HTERT RPE-1 (cell line): ENCODE measurements around the gene CYP4V2.
"Not testable (repeated sequence)": the region's sequence is repeated elsewhere in the genome, so short reads cannot be mapped to it uniquely, and the experiment has no call there.

ENCODE experiments used
- in situ Hi-C: fragments of 300-500 bp; cut with MboI; formaldehyde crosslinking; loops from 4 replicates; pipeline ENCODE4 v1.14.3; 2020; ENCODE audit warnings: low sequenced_read_pairs

The CYP4V2 gene

DNA sequence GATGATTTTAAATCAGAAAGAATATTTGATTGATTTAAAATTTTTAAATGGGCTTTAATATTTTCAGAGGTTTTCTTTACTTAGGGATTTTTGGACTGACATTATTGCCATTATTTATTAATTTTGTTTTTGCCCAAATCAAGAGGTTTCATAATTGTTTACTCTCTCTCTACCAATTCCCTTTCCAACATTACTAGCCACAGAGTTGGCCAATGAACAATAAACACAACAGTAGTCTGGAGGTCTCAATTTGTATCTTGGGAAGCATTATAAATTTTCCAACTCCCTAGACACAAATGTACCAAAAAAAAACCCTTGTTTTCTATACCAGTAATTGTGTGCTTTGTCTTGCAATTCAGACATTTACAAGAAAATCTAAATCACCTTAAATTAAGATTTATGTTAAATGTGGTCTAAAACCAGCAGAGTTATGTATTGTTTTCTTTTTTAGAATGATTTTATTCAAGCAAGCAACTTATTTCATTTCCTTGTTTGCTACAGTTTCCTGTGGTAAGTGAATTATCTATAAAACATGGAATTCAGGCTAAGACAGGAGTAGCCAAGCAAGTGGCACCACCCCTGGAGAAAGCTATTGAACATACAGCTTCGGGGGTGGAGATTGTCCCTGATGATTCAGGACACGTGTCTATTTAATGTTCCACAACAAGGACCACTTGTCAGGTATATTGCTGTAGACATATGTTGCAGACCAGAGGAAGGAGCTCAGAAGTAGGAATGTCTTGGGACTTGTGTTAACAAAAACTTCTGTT is 36.6 kb downstream of the CYP4V2 start:
- in situ Hi-C loops = no loop called here

DNA sequence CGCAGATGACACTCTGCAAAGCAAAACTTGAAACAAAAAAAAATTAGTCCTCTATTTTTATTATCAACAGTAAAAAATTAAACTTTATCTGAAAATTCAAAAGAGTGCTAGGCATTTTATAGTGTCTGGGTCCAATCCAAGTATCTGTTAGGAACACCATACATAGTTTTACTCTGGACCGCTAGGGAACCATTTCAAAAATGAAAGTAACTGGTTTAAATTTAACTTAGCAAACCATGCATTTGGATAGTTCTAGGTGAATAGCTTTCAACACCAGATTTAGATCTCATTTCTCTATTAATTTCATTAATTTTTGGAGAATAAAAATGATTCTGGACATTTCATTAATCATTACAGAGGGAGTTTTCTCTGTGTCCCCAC is 37.1 kb downstream of the CYP4V2 start:
- in situ Hi-C loops = no loop called here

- in situ Hi-C loops = no loop called here
Observed at GRCh38 chr4:186234367-186234766, 43.0 kb downstream of the CYP4V2 start.

DNA sequence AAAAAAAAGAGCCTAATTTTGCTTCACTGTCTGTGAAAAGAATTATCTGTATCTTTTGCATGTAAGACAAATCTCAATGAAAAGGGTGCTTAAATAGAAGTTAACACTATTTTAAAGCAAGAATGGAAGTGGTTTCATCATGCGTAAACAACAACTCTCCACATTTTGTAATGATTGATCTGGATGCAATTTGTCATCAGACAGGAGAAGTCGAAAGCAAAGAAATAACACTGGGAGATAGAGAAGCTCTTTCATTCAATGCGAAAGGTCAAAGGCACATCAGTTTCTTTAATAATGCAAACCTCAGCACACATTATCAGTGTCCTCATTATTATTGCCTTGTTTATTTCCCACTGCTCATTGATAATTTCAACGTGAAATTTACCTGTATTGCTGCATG is 44.8 kb downstream of the CYP4V2 start:
- in situ Hi-C loops = no loop called here

DNA sequence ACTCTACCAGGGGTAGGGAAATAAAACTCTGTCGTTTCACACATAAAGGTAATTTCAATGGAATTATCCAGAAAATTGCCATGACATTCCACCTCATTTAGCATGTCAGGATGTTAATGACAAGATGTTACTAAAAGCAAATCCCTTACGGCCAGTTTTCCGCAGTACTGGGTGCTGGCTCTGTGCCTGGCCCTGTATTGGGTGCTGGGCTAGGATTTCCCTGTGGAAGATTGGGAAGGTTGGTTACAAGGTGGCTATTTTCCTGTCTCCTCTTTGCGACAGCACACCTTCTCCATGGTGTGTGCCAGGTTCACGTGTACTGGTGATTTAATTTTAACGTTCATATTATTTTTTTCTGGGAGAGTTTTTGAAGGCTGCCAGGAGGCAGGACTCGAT is 49.1 kb downstream of the CYP4V2 start:
- in situ Hi-C loops = no loop called here

DNA sequence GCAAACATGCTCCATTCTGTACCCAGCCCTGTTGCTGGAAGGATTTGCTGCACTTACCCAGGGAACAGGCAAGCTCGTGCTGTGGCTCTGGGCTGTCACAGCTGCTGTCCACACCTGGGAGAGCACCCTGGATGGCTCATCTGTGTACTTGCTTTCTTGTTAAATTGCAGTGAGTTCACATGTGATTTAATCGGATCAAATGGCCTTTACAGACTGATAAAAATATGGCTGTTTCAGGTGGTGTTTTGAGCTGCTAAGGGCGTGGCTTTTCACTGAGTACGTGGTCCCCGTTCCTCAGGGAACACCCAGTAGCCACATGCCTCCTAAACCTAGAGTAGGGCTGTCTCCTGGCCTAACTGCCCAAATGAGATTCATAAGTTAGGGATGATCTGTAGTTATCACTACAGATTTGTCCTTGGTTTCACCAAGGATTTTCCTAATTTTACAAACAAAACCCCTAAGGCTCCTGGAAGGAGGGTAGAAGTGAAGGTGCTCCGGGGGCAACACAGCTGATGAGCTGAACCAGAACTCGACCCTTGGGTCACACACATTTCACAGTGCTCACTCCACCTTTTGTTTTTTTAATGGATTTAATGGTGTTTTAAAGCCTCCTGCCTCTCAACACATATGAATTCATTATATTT is 49.6 kb downstream of the CYP4V2 start:
- in situ Hi-C loops = no loop called here

DNA sequence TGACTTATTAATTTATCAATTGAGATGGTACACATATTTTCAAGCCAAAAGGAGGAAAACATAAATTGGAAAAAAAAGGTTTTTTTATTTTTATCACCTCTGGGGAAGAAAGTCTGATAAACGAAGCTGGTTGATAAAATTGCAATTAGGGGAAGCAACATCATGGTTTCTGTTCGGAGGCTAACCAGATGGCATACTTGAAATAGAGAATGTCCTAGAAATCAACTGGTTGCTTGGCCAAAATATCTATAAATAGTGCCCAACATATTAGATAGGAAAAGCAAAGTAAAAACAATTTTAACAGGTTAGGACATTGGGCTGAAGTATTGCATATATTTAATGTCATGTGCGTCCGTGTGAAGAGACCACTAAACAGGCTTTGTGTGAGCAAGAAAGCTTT is 50.2 kb downstream of the CYP4V2 start:
- in situ Hi-C loops = no loop called here

DNA sequence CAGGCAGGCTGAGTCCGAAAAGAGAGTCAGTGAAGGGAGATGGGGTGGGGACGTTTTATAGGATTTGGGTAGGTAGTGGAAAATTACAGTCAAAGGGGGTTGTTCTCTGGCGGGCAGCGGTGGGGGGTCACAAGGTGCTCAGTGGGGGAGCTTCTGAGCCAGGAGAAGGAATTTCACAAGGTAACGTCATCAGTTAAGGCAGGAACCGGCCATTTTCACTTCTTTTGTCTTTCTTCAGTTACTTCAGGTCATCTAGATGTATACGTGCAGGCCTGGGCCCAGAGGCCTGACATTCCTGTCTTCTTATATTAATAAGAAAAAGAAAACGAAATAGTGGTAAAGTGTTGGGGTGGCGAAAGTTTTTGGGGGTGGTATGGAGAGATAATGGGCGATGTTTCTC is 50.7 kb downstream of the CYP4V2 start:
- in situ Hi-C loops = not testable (repeated sequence)

- in situ Hi-C loops = no loop called here
Observed at GRCh38 chr4:186243331-186243730, 52.0 kb downstream of the CYP4V2 start.

GRCh38 chr4:186244835-186245234 is 53.5 kb downstream of the CYP4V2 start:
- in situ Hi-C loops = no loop called here

- in situ Hi-C loops = not testable (repeated sequence)
Observed at GRCh38 chr4:186247062-186247752, 55.8 kb downstream of the CYP4V2 start.

- in situ Hi-C loops = no loop called here
Observed at GRCh38 chr4:186248643-186249042, 57.3 kb downstream of the CYP4V2 start.

GRCh38 chr4:186249785-186250754 is 58.7 kb downstream of the CYP4V2 start:
- in situ Hi-C loops = no loop called here

DNA sequence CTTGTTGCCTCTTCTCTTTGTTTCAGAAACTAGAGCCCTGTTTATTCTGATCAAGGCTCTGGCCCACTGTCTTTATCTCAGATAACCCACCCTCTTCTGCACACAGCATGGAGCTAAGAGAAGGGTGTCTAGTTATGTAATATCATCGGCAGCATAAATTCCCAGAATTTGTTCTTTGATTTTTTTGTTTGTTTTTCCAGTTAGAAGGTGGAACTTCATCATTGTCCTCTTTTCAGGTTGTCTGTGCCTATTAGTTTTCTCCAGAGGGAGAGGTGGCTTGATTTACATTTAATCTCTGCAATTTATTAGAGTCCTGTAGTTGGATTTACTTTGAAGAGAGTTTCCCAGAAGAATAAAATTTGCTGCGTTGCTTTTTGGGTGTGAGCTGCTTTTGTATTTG is 59.4 kb downstream of the CYP4V2 start:
- in situ Hi-C loops = no loop called here

GRCh38 chr4:186255122-186255521 is 63.8 kb downstream of the CYP4V2 start:
- in situ Hi-C loops = no loop called here

DNA sequence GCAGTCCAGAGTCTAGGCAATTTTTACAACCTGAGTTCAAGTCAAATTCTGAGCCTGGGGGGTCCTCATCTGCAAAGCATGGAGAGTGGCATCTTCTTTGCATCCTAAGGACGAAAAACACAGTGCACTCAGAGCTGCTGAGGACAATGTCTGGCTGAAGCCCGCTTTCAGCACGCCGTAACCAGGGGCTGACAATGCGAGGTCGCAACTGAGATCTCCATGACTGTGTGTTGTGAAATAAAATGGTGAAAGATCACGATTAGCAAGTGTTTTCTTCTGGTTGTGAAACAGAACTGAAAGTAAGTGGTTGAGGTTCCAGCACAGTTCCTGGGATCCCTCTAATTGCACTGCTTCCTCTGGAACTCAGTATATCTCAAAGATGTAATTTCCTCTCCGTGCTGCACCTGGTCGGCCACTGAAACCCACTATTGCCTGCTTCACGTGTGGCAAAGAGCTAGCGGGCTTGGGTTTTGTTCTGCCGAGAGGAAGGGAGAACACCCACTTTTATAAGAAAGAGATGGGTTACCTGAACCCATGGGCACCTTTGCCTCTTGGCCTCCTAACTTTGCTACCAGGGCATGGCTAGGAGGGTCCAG is 66.9 kb downstream of the CYP4V2 start:
- in situ Hi-C loops = no loop called here

DNA sequence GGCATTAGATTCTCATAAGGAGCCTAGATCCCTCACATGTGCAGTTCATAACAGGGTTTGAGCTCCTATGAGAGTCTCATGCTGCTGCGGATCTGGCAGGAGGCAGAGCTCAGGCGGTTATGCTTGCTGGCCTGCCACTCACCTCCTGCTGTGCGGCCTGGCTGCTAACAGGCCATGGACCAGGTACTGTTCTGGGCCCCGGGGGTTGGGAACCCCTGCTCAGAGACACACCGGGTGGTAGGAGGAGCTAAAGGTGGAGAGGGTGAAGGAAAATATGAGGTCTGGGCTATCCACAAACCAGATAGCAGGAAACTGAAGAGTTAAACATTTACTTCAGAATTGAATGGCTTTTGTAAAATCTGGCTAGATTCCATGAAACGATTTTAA is 68.7 kb downstream of the CYP4V2 start:
- in situ Hi-C loops = no loop called here
